B cell (primary cell): ENCODE measurements around the gene HIP1.

Experiments
- CTCF ChIP-seq: fragments of 200-600 bp; IDR thresholded peaks from one replicate; pipeline ENCODE4 v1.8.0; 2022; ENCODE audit warnings: antibody characterized with exemption, mild to moderate bottlenecking
- EZH2 ChIP-seq: IDR thresholded peaks from 2 replicates; pipeline ENCODE4 v1.6.1; 2012; ENCODE audit warnings: borderline replicate concordance, low read depth, mild to moderate bottlenecking, moderate library complexity, low read length; ENCODE audit not compliant: insufficient read depth, poor library complexity, severe bottlenecking

- no peak for TF ChIP-seq CTCF
- TF ChIP-seq EZH2, result no peak
These were observed 46.8 kb downstream of the HIP1 start for GRCh38 chr7:75691793-75692543.
